Neural cell (in vitro differentiated cells): ENCODE measurements around the gene KRT222.

Experiments
- POLR2AphosphoS5 ChIP-seq: IDR thresholded peaks from 2 replicates; pipeline ENCODE4 v1.6.1; 2012
- TF ChIP-seq, protein P1 (sequence below): fragments of 450-650 bp; IDR thresholded peaks from 2 replicates; pipeline ENCODE4 v1.5.1; 2014; ENCODE audit warnings: antibody characterized with exemption, mild to moderate bottlenecking, moderate library complexity; ENCODE audit not compliant: poor library complexity, severe bottlenecking

DNA sequence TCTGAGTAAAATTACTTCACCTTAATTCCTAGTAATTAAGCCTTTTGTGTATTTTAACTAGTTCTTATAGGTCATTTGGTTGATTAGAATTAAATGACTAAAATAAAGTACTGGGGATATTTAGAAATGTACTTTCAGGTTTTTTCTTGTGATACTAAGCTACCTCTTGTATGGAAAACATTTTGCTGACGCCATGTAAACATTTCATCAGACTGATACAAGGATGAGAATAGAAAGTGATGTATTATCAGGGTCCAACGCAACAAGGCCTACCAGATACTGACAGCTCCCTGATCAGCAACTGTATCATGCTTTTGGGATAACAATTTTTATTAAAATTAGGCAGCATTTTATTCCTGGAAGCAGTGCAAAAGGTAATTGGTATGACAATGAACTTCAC lies 19.0 kb downstream of the KRT222 start:
- TF ChIP-seq, protein P1, sequence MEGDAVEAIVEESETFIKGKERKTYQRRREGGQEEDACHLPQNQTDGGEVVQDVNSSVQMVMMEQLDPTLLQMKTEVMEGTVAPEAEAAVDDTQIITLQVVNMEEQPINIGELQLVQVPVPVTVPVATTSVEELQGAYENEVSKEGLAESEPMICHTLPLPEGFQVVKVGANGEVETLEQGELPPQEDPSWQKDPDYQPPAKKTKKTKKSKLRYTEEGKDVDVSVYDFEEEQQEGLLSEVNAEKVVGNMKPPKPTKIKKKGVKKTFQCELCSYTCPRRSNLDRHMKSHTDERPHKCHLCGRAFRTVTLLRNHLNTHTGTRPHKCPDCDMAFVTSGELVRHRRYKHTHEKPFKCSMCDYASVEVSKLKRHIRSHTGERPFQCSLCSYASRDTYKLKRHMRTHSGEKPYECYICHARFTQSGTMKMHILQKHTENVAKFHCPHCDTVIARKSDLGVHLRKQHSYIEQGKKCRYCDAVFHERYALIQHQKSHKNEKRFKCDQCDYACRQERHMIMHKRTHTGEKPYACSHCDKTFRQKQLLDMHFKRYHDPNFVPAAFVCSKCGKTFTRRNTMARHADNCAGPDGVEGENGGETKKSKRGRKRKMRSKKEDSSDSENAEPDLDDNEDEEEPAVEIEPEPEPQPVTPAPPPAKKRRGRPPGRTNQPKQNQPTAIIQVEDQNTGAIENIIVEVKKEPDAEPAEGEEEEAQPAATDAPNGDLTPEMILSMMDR, result no peak
- no peak for TF ChIP-seq POLR2AphosphoS5
